WI38 (cell line): ENCODE data around the gene TXNRD3.

ENCODE experiments used
- H3K4me3 ChIP-seq: 2 replicates; pipeline ENCODE4 v1.5.1; 2011; ENCODE audit warnings: low read depth, mild to moderate bottlenecking, control low read depth, low read length
- CTCF ChIP-seq: IDR thresholded peaks from 2 replicates; pipeline ENCODE4 v1.5.1; 2012; ENCODE audit warnings: low read depth, mild to moderate bottlenecking, control low read depth, low read length

The TXNRD3 gene

GRCh38 chr3:126557415-126557745, 97.5 kb downstream of the TXNRD3 start:
- TF ChIP-seq CTCF, result no peak

More at GRCh38 chr3:126557415-126557745, 97.5 kb downstream of the TXNRD3 start:
- H3K4me3 ChIP-seq, result no peak overlapping the region
